Tibial artery (tissue), 4 donors: ENCODE results near the gene AKT2.

ENCODE experiments used
- DNase-seq, 2 donors: peaks; one replicate each; pipeline ENCODE4 v3.0.0-alpha.2; 2019
- H3K27ac ChIP-seq, 2 donors: fragments of 200-600 bp; sonication (generic) in 1 of 2; 1 replicate in 1 of 2; 2 replicates in 1 of 2; pipeline ENCODE4 v1.5.1; 2018 to 2019; ENCODE audit warnings: mild to moderate bottlenecking in 1 of 2
- H3K27me3 ChIP-seq, 2 donors: fragments of 200-600 bp; sonication (generic) in 1 of 2; one replicate each; pipeline versions ENCODE4 v1.5.1 to v1.6.0; 2016 to 2019
- H3K36me3 ChIP-seq, 3 donors: fragments of 200-600 bp; sonication (generic) in 2 of 3; one replicate each; pipeline ENCODE4 v1.5.1; 2016 to 2019; ENCODE audit warnings: mild to moderate bottlenecking in 2 of 3
- H3K4me1 ChIP-seq, 4 donors: fragments of 200-600 bp; sonication (generic) in 2 of 4; 1 replicate in 3 of 4; 2 replicates in 1 of 4; pipeline ENCODE4 v1.5.1; 2016 to 2019
- H3K4me3 ChIP-seq, 2 donors: fragments of 200-600 bp; sonication (generic) in 1 of 2; 1 replicate in 1 of 2; 2 replicates in 1 of 2; pipeline ENCODE4 v1.5.1; 2018 to 2019; ENCODE audit warnings: mild to moderate bottlenecking in 2 of 2
- H3K9me3 ChIP-seq, 3 donors: fragments of 200-600 bp; sonication (generic) in 1 of 3; one replicate each; pipeline ENCODE4 v1.5.1; 2016 to 2019
- intact Hi-C: fragments of 100-400 bp; cut with DNase I; formaldehyde crosslinking; loops from one replicate; pipeline ENCODE4 v1.15.0; 2023; ENCODE audit warnings: low total_unique reads
- TF ChIP-seq, protein P1 (sequence below), 2 experiments: fragments of 200-600 bp in 1 of 2; fragments of 450-650 bp in 1 of 2; IDR thresholded peaks; one replicate each; pipeline ENCODE4 v1.5.1; 2017 to 2019; ENCODE audit warnings: antibody characterized with exemption in 2 of 2, mild to moderate bottlenecking in 1 of 2, moderate library complexity in 1 of 2

AKT2 gene

DNA sequence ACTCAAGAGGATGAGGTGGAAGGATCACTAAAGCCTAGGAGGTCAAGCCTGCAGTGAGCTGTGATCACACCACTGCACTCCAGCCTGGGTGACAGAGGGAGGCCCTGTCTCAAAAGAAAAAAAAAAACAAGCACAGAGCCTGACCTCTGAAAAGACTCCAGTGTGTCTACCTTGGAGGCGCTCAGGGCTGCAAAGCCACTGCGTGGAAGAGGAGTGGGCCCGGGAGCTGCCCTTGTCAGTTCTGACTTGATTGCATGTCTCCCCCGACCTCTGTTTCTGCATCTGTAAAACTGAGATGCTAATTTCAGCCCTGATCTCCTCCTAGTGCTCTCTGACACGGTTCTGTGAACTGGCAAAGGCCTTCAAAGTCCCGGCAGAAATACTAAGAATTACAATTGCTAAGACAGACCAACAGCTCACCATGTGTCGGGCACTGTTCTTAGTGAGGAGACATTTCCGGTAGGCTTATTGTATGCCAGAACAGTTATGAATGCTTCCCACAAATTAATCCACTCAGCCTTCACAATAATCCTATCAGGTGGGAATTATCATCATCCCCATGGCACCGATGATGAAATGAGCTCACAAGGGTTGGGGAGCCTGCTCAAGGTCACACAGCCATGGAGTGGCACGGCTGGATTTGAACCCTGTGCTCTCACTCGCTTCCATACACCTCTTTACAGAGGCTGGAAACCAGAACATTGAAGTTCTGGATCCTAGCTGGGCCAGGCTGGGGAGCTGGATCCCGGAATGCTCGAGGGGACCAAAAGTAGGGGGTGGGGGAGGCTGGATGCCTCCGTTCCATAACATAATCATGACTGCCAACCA, 3.5 kb downstream of the AKT2 start:
- Histone ChIP-seq H3K9me3 (no peaks in the 10 kb centered on the region), H3K4me3 (no peak overlapping the region), H3K27me3 (no peaks in the 10 kb centered on the region), H3K27ac (no peak overlapping the region), H3K4me1 (peaks cover 0 to 76% (median 64%) of the 10 kb centered on the region in 4 donors), H3K36me3 (peaks cover 0 to 7% (median 0%) of the 10 kb centered on the region in 3 donors)
- no peak for DNase-seq
- TF ChIP-seq, protein P1, sequence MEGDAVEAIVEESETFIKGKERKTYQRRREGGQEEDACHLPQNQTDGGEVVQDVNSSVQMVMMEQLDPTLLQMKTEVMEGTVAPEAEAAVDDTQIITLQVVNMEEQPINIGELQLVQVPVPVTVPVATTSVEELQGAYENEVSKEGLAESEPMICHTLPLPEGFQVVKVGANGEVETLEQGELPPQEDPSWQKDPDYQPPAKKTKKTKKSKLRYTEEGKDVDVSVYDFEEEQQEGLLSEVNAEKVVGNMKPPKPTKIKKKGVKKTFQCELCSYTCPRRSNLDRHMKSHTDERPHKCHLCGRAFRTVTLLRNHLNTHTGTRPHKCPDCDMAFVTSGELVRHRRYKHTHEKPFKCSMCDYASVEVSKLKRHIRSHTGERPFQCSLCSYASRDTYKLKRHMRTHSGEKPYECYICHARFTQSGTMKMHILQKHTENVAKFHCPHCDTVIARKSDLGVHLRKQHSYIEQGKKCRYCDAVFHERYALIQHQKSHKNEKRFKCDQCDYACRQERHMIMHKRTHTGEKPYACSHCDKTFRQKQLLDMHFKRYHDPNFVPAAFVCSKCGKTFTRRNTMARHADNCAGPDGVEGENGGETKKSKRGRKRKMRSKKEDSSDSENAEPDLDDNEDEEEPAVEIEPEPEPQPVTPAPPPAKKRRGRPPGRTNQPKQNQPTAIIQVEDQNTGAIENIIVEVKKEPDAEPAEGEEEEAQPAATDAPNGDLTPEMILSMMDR (IDR thresholded peaks at IDR 0.05) = no peak
- intact Hi-C loops = no loop called here

DNA sequence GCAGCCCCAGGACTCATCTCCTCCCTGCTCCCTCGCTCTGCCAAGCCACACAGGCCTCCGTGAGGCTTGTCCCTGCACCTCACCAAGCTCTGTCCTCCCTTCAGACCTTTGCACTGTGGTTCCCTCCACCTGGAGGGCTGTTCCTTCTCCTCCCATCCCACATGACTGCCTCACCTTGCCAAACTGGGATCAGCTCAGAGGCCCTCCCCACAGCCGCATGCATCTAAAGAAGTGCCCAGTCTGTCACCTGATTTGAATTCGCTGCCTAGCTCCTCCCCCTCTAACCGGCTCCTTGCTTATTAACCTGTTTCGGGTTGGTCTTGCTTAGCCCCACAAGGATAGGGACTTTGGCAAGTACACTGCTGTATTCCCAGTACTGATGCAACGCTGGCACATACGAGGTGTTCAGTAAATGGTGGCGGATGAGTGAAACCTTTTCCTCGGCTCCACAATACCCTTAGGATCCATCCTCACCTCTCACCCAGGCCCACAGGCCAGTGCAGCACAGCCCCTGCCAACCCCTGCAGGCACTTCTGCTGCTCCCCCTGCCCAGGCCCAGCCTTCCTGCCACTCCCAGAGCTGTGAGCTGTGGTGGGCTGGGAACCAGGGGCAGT, 4.4 kb downstream of the AKT2 start:
- TF ChIP-seq, protein P1 (IDR thresholded peaks at IDR 0.05) = no peak
- no peak for DNase-seq
- H3K9me3 ChIP-seq = no peaks in the 10 kb centered on the region
- intact Hi-C loops = no loop called here
- no peaks in the 10 kb centered on the region for H3K27me3 ChIP-seq
- H3K4me3 ChIP-seq = no peak overlapping the region
- H3K36me3 ChIP-seq = peaks cover 0 to 7% (median 0%) of the 10 kb centered on the region in 3 donors
- no peak overlapping the region for H3K27ac ChIP-seq
- H3K4me1 ChIP-seq = peaks cover 0 to 73% (median 59%) of the 10 kb centered on the region in 4 donors

DNA sequence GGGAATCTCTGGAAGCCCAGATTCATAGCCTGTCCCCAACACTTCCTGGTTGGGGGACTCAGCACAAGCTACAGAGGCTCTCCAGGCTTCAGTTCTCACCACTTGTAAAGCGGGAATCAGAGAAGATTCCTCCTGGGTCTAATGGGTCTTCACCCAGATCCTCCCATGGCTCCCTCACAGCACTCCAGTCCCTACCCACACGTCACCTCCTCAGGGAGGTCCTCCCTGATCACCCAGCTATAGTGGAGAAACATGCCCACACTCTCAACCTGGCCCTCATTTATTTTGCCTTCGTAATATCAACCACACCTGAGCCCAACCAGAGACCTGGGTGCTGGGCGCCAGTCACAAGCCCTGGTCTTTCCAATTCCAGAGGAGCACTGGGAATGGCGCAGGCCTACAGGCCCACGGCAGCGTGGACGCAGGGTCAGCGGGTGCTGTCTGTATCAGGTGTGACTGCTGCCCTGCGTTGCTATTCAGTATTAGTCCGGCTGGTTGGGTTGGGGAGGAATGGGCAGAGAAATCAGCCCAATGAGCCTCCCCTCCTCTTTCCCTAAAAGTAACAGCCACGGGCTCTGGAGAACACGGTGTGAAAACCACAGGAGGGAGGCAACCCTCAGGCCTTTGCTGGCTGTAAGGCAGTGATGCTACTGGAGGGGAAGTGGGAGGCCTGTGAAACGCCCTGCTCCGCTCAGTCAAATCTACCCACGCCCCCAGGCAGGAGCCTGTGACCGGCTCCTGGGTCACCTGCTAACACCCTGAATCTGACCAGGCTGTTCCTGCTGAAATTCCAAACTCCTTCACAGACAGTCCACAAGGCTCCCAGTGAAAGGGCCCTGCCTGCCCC, 5.2 kb downstream of the AKT2 start:
- H3K27me3 ChIP-seq = no peaks in the 10 kb centered on the region
- H3K9me3 ChIP-seq = no peaks in the 10 kb centered on the region
- no peak overlapping the region for H3K4me3 ChIP-seq
- H3K36me3 ChIP-seq = peaks cover 0 to 7% (median 0%) of the 10 kb centered on the region in 3 donors
- peak overlapping the region; percentile 51 to 58 for H3K27ac ChIP-seq
- H3K4me1 ChIP-seq = peaks cover 0 to 75% (median 61%) of the 10 kb centered on the region in 4 donors
- TF ChIP-seq, protein P1 (IDR thresholded peaks at IDR 0.05) = no peak
- DNase-seq = no peak
- intact Hi-C loops = no loop called here

DNA sequence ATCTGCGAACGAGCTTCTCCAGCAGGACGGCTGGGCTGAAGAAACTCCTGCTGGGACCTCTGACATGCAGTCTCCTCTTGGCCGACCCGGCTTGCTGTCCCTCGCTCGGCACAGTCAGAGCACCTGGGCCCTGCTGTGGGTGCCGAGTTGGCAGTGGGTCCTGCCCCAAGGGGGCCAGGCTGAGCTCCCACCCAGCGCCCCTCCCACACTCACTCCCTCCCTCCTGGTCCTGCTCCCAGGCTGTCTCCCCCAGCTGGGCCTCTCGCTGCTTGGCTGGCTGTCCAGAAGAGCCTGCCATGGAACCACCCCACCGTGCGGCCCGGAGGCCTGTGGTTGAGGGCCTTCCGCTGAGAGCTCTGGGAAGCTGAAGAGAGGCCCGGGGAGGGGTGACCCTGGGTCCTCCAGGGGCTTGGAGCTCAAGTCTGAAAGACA, 6.0 kb downstream of the AKT2 start:
- H3K4me3 ChIP-seq = peak overlapping the region; percentile 11 to 36
- H3K36me3 ChIP-seq = peaks cover 0 to 7% (median 0%) of the 10 kb centered on the region in 3 donors
- H3K9me3 ChIP-seq = no peaks in the 10 kb centered on the region
- no peaks in the 10 kb centered on the region for H3K27me3 ChIP-seq
- peak overlapping the region; percentile 51 to 58 for H3K27ac ChIP-seq
- TF ChIP-seq, protein P1 (IDR thresholded peaks at IDR 0.05) = no peak
- intact Hi-C loops = no loop called here
- peak; percentile 54 to 76 for DNase-seq
- H3K4me1 ChIP-seq = peaks cover 0 to 79% (median 67%) of the 10 kb centered on the region in 4 donors

- intact Hi-C loops = no loop called here
- Histone ChIP-seq H3K4me3 (peak overlapping the region; percentile 11 to 36), H3K36me3 (peaks cover 0 to 7% (median 0%) of the 10 kb centered on the region in 3 donors), H3K27ac (peak overlapping the region; percentile 51 to 58), H3K9me3 (no peaks in the 10 kb centered on the region), H3K4me1 (peaks cover 0 to 79% (median 64%) of the 10 kb centered on the region in 4 donors), H3K27me3 (no peaks in the 10 kb centered on the region)
- peak in 1 of 2 donors; percentile 48 for DNase-seq
- TF ChIP-seq, protein P1 (IDR thresholded peaks at IDR 0.05) = no peak
Observed at GRCh38 chr19:40278361-40279035, 6.6 kb downstream of the AKT2 start.
